Loucy (cell line): ENCODE measurements around the gene UBASH3A.

Experiments
- EZH2phosphoT487 ChIP-seq: fragments of 200-600 bp; IDR thresholded peaks from 2 replicates; pipeline ENCODE4 v1.6.1; 2018; ENCODE audit warnings: antibody characterized with exemption, mild to moderate bottlenecking, moderate library complexity, borderline replicate concordance
- TF ChIP-seq, protein P1 (sequence below): fragments of 200-600 bp; sonication (generic); conservative IDR thresholded peaks from 2 replicates; pipeline ENCODE4 v1.5.1; 2014; ENCODE audit warnings: mild to moderate bottlenecking, antibody characterized with exemption, low read length

DNA sequence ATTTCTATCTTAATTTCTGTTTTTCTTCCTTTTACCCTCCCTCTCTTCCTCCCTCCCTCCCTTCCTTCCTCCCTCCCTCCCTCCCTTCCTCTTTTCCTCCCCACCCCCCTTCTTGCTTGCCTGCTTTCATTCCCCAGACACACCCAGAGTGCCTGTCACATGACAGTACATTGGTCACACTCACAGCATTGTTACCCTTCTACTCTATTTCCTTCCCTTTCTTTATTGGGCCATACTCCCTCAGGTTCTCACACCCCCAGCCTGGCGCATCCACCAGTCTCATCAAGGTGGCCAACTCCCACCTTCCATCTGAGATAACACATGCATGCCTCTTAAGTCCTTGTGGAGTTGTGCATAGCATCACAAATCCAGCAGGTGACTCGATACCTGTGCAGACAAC is 18.7 kb upstream of the UBASH3A start:
- TF ChIP-seq, protein P1, sequence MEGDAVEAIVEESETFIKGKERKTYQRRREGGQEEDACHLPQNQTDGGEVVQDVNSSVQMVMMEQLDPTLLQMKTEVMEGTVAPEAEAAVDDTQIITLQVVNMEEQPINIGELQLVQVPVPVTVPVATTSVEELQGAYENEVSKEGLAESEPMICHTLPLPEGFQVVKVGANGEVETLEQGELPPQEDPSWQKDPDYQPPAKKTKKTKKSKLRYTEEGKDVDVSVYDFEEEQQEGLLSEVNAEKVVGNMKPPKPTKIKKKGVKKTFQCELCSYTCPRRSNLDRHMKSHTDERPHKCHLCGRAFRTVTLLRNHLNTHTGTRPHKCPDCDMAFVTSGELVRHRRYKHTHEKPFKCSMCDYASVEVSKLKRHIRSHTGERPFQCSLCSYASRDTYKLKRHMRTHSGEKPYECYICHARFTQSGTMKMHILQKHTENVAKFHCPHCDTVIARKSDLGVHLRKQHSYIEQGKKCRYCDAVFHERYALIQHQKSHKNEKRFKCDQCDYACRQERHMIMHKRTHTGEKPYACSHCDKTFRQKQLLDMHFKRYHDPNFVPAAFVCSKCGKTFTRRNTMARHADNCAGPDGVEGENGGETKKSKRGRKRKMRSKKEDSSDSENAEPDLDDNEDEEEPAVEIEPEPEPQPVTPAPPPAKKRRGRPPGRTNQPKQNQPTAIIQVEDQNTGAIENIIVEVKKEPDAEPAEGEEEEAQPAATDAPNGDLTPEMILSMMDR, result no peak
- no peak for TF ChIP-seq EZH2phosphoT487
